ENCODE data around the gene PRG3. TPM values are rescaled to one million over a fixed set of nuclear protein-coding genes. Genes with fewer than 3 reads are reported as not detected.

The PRG3 gene
- total and polyA plus RNA-seq, 9 of the 15 experiments (the other 6 are each of a cell fraction or from before 2014, with no cell fraction given) = 0.18 to 0.55 (median 0.38) TPM; not detected in 6

DNA sequence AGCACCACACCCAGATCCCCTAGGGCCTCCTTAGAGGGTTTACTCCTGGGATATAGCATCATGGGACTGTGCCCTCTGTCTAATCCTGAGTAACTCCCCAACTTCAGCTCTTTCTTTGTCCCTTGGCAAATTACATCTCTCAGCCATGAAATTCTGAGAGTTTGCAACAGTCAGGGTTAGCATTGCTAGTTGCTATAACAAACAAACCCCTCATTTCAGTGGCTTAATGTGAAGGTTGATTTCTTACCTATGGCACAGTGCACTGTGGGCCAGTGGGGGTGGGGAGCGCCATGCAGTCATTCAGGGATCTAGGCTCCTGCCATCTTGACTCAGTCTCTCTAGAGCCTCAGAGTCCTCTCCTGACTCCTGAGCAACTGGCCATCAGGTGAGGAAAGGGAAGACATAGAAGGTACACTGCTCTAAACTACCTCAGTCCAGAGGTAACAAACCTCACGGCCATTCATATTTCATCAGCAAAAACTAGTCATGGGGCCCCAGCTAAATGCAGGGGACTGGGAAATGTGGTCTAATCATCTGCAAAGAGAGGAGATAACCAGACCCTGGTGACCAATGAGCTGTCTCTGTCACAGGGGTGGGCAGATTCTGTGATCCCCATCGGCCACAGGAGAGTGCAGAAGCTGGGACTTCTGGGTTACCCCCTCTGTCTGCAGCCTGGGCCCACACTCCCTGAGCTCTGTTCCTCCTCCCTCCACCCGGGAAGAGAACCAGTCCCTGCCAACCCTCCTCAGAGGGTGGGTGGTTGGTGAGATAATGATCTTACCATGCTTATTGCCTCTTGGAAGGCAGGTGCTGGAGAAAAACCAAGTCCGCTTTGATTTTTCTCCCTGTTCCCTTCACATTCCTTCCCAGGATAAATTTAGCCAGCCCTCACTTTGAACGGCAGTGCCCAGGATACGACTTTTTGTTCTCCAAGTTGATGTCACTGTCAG is 17.5 kb downstream of the PRG3 start (continued):
- TF ChIP-seq, protein P1, sequence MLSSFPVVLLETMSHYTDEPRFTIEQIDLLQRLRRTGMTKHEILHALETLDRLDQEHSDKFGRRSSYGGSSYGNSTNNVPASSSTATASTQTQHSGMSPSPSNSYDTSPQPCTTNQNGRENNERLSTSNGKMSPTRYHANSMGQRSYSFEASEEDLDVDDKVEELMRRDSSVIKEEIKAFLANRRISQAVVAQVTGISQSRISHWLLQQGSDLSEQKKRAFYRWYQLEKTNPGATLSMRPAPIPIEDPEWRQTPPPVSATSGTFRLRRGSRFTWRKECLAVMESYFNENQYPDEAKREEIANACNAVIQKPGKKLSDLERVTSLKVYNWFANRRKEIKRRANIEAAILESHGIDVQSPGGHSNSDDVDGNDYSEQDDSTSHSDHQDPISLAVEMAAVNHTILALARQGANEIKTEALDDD (IDR thresholded peaks at IDR 0.05) = peak; percentile 83
- TF ChIP-seq ZFP1 (CRISPR knock-in tag; IDR thresholded peaks at IDR 0.05) (no peak), NFE2 (IDR thresholded peaks at IDR 0.05; ENCODE audit: low read depth) (no peak), HNRNPH1 (optimal IDR thresholded peaks at IDR 0.05; ENCODE audit: low read depth, low read length) (no peak), BDP1 (IDR thresholded peaks at IDR 0.05; ENCODE audit: insufficient read depth, insufficient read length) (no peak), ZNF274 (IDR thresholded peaks at IDR 0.05; ENCODE audit: borderline replicate concordance, low read depth, low read length) (no peak), GATAD2A (IDR thresholded peaks at IDR 0.05) (no peak), ZNF224 (CRISPR knock-in tag; IDR thresholded peaks at IDR 0.05) (no peak), ZNF12 (CRISPR knock-in tag; IDR thresholded peaks at IDR 0.05) (peak; percentile 100), KDM4B (IDR thresholded peaks at IDR 0.05; ENCODE audit: borderline replicate concordance in 2 of 2, low read depth in 1 of 2) (no peak), KLF1 (tag; IDR thresholded peaks at IDR 0.05) (no peak), BCOR (IDR thresholded peaks at IDR 0.05) (no peak), ZNF354B (CRISPR knock-in tag; IDR thresholded peaks at IDR 0.05) (no peak), POLR2A (conservative IDR thresholded peaks at IDR 0.05) (no peak)

Measured in K562 (cell line).